GM12878 (cell line): Measurements from ENCODE around the gene ENPP7. TPM values are rescaled to one million over a fixed set of nuclear protein-coding genes. Genes with fewer than 3 reads are reported as not detected.

Source experiments
- ATAC-seq: fragments of 200-7000 bp; cut with Tn5 transposase; 3 replicates; pipeline ENCODE4 v1.9.1; 2020; ENCODE audit warnings: mild to moderate bottlenecking, moderate library complexity
- BruUV-seq: library from RNA; stranded (reverse); fragments of 400-500 nt; replicated peaks from 2 replicates; lab custom pipeline; 2021; lab: Mats Ljungman, UMichigan
- CTCF ChIA-PET: fragments of 300-600 bp; sonication (Branson Sonifier 250); formaldehyde crosslinking; extraction: SDS; loops from one replicate; lab custom pipeline; 2021; ENCODE audit warnings: inconsistent platforms; lab: Yijun Ruan, JAX
- POLR2A ChIA-PET: fragments of 350-600 bp; formaldehyde crosslinking; extraction: SDS; loops from one replicate; lab custom pipeline; 2021; ENCODE audit warnings: inconsistent platforms; lab: Charles Lee
- RAD21 ChIA-PET: fragments of 300-600 bp; sonication (Branson Sonifier 250); formaldehyde crosslinking; loops from one replicate; lab custom pipeline; 2023; ENCODE audit warnings: antibody characterized with exemption; ENCODE audit not compliant: unreplicated experiment; lab: Charles Lee
- SMC1A ChIA-PET: fragments of 300-600 bp; sonication (Branson Sonifier 250); formaldehyde crosslinking; loops from one replicate; lab custom pipeline; 2023; ENCODE audit not compliant: unreplicated experiment, uncharacterized antibody; lab: Charles Lee
- DNase-seq: peaks from one replicate; pipeline ENCODE4 v3.0.0-alpha.2; 2011; ENCODE audit warnings: low read depth, low spot score
- FAIRE-seq: peaks from 3 replicates; lab custom pipeline; 2011; peaks lifted over from hg19 to GRCh38; lab: Jason Lieb, UNC
- H2AFZ ChIP-seq: 2 replicates; pipeline ENCODE4 v1.6.0; 2011; ENCODE audit warnings: low read depth, low read length, control low read depth; ENCODE audit not compliant: control insufficient read depth
- H3K27ac ChIP-seq: 2 replicates; pipeline ENCODE4 v1.5.1; 2011; ENCODE audit warnings: control low read depth; ENCODE audit not compliant: control insufficient read depth, insufficient read depth
- H3K27me3 ChIP-seq, 2 experiments: replicated peaks in 1 of 2; 2 replicates each; pipeline versions ENCODE4 v1.6.0 to v1.6.1; 2011; ENCODE audit warnings: low read length in 1 of 2; ENCODE audit not compliant: control insufficient read depth in 2 of 2, insufficient read depth in 2 of 2
- H3K36me3 ChIP-seq, 2 experiments: 2 replicates each; pipeline ENCODE4 v1.5.1; 2011; ENCODE audit warnings: low read length in 1 of 2; ENCODE audit not compliant: control insufficient read depth in 2 of 2, insufficient read depth in 2 of 2
- H3K4me1 ChIP-seq: 2 replicates; pipeline ENCODE4 v1.6.1; 2011; ENCODE audit warnings: mild to moderate bottlenecking, low read length, moderate library complexity, mixed read lengths; ENCODE audit not compliant: control insufficient read depth, insufficient read depth
- H3K4me2 ChIP-seq: 2 replicates; pipeline ENCODE4 v1.6.0; 2011; ENCODE audit warnings: control low read depth; ENCODE audit not compliant: control insufficient read depth, insufficient read depth
- H3K4me3 ChIP-seq: fragments of 200-600 bp; sonication (generic); 2 replicates; pipeline ENCODE4 v1.5.1; 2016
- H3K79me2 ChIP-seq: 2 replicates; pipeline ENCODE4 v1.6.0; 2011; ENCODE audit warnings: low read length; ENCODE audit not compliant: control insufficient read depth, insufficient read depth
- H3K9ac ChIP-seq: 2 replicates; pipeline ENCODE4 v1.8.0; 2011; ENCODE audit warnings: low read length, control low read depth, mixed read lengths; ENCODE audit not compliant: control insufficient read depth, insufficient read depth
- H3K9me3 ChIP-seq: replicated peaks from 3 replicates; pipeline ENCODE4 v1.5.1; 2011; ENCODE audit warnings: mild to moderate bottlenecking, low read length; ENCODE audit not compliant: control insufficient read depth, insufficient read depth
- H4K20me1 ChIP-seq: 2 replicates; pipeline ENCODE4 v1.6.0; 2011; ENCODE audit not compliant: control insufficient read depth, insufficient read depth
- CBFB ChIP-seq: IDR thresholded peaks from 2 replicates; pipeline ENCODE4 v1.6.1; 2016; ENCODE audit warnings: antibody characterized with exemption, low read depth
- CHD1 ChIP-seq: IDR thresholded peaks from 2 replicates; pipeline ENCODE4 v1.6.1; 2012; ENCODE audit warnings: low read depth, low read length, improper control_type of control experiment
- CREB1 ChIP-seq: IDR thresholded peaks from 2 replicates; pipeline ENCODE4 v1.6.1; 2012; ENCODE audit warnings: low read depth, mild to moderate bottlenecking, inconsistent platforms
- CREM ChIP-seq: IDR thresholded peaks from 2 replicates; pipeline ENCODE4 v1.6.1; 2014; ENCODE audit warnings: antibody characterized with exemption, low read depth
- FOXK2 ChIP-seq: fragments of 450-650 bp; IDR thresholded peaks from 2 replicates; pipeline ENCODE4 v1.6.1; 2017; ENCODE audit warnings: mild to moderate bottlenecking, moderate library complexity
- HDAC2 ChIP-seq: fragments of 200-600 bp; sonication (generic); IDR thresholded peaks from 2 replicates; pipeline ENCODE4 v1.6.1; 2017
- MTA3 ChIP-seq: IDR thresholded peaks from 2 replicates; pipeline ENCODE4 v1.6.1; 2012; ENCODE audit warnings: low read length, inconsistent platforms, borderline replicate concordance
- MXI1 ChIP-seq: fragments of 150-350 bp; IDR thresholded peaks from 2 replicates; pipeline ENCODE4 v1.6.1; 2011; ENCODE audit warnings: low read depth, mild to moderate bottlenecking, inconsistent platforms, low read length, improper control_type of control experiment
- PAX5 ChIP-seq: IDR thresholded peaks from 2 replicates; pipeline ENCODE4 v1.6.1; 2011; ENCODE audit warnings: low read depth, low read length, borderline replicate concordance
- POLR2A ChIP-seq: IDR thresholded peaks from 2 replicates; pipeline ENCODE4 v1.6.1; 2011; ENCODE audit warnings: low read depth, mild to moderate bottlenecking, low read length
- SUPT20H ChIP-seq: IDR thresholded peaks from 2 replicates; pipeline ENCODE4 v1.6.1; 2011; ENCODE audit warnings: low read depth, mild to moderate bottlenecking, low read length, moderate library complexity, borderline replicate concordance; ENCODE audit not compliant: control insufficient read depth
- WGBS: methylation state at CpG from one replicate; pipeline ENCODE4 v1.1.6; 2016; ENCODE audit warnings: low lambda C conversion rate; ENCODE audit not compliant: insufficient replicate concordance, insufficient coverage; ENCODE audit errors: missing lambda C conversion rate; 5-methylcytosine and 5-hydroxymethylcytosine counted together
- in situ Hi-C: fragments of 300-500 bp; cut with MboI; formaldehyde crosslinking; loops from 9 replicates; pipeline ENCODE4 v1.14.3; 2018; ENCODE audit warnings: mixed read lengths
- intact Hi-C: fragments of 100-400 bp; cut with micrococcal nuclease; formaldehyde crosslinking; loops from one replicate; pipeline ENCODE4 v1.14.2; 2022; ENCODE audit not compliant: unreplicated experiment
- polyA plus RNA-seq, 11 experiments: library from polyadenylated mRNA; depleted of rRNA in 4 of 11; unstranded in 6 of 11; stranded (reverse) in 5 of 11; fragments of >200 nt; fragmentation: Nextera tagmentation in 4 of 11; fragmentation: Illumina TruSeq in 1 of 11; extraction: Ambion mirVana in 4 of 11; extraction: Trizol in 1 of 11; gene quantifications; 1 replicate in 1 of 11; 2 replicates in 10 of 11; pipeline versions ENCODE4 v1.2.1 to v1.2.3, GENCODE V29; 2011 to 2016; ENCODE audit warnings: inconsistent platforms in 2 of 11, missing spikeins in 2 of 11, low read depth in 1 of 11
- total RNA-seq, 4 experiments: library from RNA; depleted of rRNA in 3 of 4; stranded (reverse); fragments of >200 nt in 3 of 4; fragmentation: Illumina TruSeq in 1 of 4; extraction: Trizol in 1 of 4; gene quantifications; 2 replicates each; pipeline versions ENCODE4 v1.2.1 to v1.2.3, GENCODE V29; 2013 to 2021
- TF ChIP-seq, protein P1 (sequence below): IDR thresholded peaks from 2 replicates; pipeline ENCODE4 v1.6.1; 2012; ENCODE audit warnings: low read depth, low read length, improper control_type of control experiment
- TF ChIP-seq, protein P2 (sequence below): fragments of 450-650 bp; formaldehyde crosslinking; IDR thresholded peaks from 2 replicates; pipeline ENCODE4 v1.4.0; 2022; ENCODE audit warnings: mild to moderate bottlenecking, moderate library complexity
- TF ChIP-seq, protein P3 (sequence below): IDR thresholded peaks from 2 replicates; pipeline ENCODE4 v1.6.1; 2011; ENCODE audit warnings: low read depth, low read length, improper control_type of control experiment, borderline replicate concordance

The ENPP7 gene
- total and polyA plus RNA-seq, 10 of the 15 experiments (the other 5 are each of a cell fraction or from before 2014, with no cell fraction given): 0.04 to 0.41 (median 0.18) TPM; not detected in 1

DNA sequence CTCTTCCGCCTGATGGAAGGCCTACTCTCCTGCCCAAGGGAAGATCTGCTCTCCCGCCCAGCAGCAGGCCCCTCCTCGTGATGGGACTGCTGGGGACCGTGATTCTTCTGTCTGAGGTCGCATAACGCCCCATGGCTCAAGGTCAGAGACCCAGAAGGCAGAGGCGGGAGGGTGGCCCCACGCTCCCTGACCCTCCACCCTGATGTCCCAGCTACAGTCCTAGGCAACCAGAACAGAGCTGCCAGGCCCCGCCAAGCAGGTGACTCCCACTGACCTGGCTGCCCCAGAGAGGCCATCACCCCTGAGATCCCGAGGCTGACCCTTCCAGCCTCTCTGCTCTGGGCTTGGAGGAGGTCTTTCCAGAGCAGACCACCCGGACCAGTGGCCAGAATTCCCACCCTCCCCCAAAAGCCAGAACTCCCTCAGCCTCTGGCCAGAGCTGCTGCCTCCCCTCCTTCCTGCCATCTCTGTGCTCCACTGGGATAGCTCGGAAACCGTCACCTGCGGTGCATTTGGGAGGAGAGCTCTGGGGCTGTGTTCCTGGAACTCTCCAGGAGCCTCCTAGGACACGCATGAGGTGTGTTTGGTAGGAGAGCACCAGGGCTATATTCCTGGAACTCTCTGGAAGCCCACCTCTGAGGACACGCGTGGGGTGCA, 7.3 kb downstream of the ENPP7 start:
- Histone ChIP-seq H2AFZ (no peak overlapping the region), H3K4me3 (no peak overlapping the region), H4K20me1 (no peaks in the 10 kb centered on the region), H3K79me2 (0 out of 2 replicates have a peak, but pooled peaks cover 1% of the 10 kb centered on the region), H3K27ac (no peak overlapping the region), H3K4me1 (peaks cover 6% of the 10 kb centered on the region), H3K36me3 (no peaks in the 10 kb centered on the region), H3K9ac (no peak overlapping the region), H3K9me3 (no peaks in the 10 kb centered on the region), H3K27me3 (peaks cover 0 to 7% of the 10 kb centered on the region in 2 experiments; a peak in 2 of 4 replicates), H3K4me2 (no peak overlapping the region)
- DNase-seq: no peak
- no peak for ATAC-seq
- 41% methylated on average over 17 of the region's 17 CpGs for WGBS
- BruUV-seq: no TSS peak
- TF ChIP-seq SUPT20H (no peak), CHD1 (no peak), CREB1 (no peak), HDAC2 (no peak), CREM (no peak), MTA3 (no peak), FOXK2 (no peak), CBFB (no peak), PAX5 (no peak), POLR2A (no peak), MXI1 (no peak)
- TF ChIP-seq, protein P1, sequence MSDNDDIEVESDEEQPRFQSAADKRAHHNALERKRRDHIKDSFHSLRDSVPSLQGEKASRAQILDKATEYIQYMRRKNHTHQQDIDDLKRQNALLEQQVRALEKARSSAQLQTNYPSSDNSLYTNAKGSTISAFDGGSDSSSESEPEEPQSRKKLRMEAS: no peak
- TF ChIP-seq, protein P2, sequence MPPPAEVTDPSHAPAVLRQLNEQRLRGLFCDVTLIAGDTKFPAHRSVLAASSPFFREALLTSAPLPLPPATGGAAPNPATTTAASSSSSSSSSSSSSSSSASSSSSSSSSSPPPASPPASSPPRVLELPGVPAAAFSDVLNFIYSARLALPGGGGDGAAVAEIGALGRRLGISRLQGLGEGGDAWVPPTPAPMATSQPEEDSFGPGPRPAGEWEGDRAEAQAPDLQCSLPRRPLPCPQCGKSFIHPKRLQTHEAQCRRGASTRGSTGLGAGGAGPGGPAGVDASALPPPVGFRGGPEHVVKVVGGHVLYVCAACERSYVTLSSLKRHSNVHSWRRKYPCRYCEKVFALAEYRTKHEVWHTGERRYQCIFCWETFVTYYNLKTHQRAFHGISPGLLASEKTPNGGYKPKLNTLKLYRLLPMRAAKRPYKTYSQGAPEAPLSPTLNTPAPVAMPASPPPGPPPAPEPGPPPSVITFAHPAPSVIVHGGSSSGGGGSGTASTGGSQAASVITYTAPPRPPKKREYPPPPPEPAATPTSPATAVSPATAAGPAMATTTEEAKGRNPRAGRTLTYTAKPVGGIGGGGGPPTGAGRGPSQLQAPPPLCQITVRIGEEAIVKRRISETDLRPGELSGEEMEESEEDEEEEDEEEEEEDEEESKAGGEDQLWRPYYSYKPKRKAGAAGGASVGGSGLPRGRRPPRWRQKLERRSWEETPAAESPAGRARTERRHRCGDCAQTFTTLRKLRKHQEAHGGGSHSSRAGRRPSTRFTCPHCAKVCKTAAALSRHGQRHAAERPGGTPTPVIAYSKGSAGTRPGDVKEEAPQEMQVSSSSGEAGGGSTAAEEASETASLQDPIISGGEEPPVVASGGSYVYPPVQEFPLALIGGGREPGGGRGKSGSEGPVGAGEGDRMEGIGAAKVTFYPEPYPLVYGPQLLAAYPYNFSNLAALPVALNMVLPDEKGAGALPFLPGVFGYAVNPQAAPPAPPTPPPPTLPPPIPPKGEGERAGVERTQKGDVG (CRISPR knock-in tag): no peak
- TF ChIP-seq, protein P3, sequence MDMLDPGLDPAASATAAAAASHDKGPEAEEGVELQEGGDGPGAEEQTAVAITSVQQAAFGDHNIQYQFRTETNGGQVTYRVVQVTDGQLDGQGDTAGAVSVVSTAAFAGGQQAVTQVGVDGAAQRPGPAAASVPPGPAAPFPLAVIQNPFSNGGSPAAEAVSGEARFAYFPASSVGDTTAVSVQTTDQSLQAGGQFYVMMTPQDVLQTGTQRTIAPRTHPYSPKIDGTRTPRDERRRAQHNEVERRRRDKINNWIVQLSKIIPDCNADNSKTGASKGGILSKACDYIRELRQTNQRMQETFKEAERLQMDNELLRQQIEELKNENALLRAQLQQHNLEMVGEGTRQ: no peak
- intact Hi-C loops: no loop called here
- ChIA-PET SMC1A (no interaction called here), POLR2A (no interaction called here), CTCF (no interaction called here), RAD21 (no interaction called here)
- in situ Hi-C loops: no loop called here
- FAIRE-seq: no peak
